Activated B cell treated with CpG ODN at 0.5 μM for 24 hours (primary cell): Measurements from ENCODE around the gene MAP2K3. TPM values are rescaled to one million over a fixed set of nuclear protein-coding genes. Genes with fewer than 3 reads are reported as not detected.
A peak's percentile ranks its signal among the peaks of the same experiment; 100 is the strongest.
"Not testable (repeated sequence)": the region's sequence is repeated elsewhere in the genome, so short reads cannot be mapped to it uniquely, and the experiment has no call there.

Source experiments
- ATAC-seq: fragments of 200-7000 bp; cut with Tn5 transposase; one replicate; pipeline ENCODE4 v1.10.0; 2021; ENCODE audit warnings: low read depth, mild to moderate bottlenecking, moderate library complexity
- CTCF ChIA-PET: fragments of 350-600 bp; sonication (Branson Sonifier 250); formaldehyde crosslinking; loops from one replicate; lab custom pipeline; 2021; ENCODE audit warnings: antibody characterized with exemption; lab: Charles Lee
- POLR2A ChIA-PET: fragments of 350-600 bp; sonication (Branson Sonifier 250); formaldehyde crosslinking; loops from one replicate; lab custom pipeline; 2021; ENCODE audit warnings: antibody characterized with exemption; lab: Charles Lee
- DNase-seq: peaks from one replicate; pipeline ENCODE4 v3.0.0; 2022
- H3K27ac Mint-ChIP-seq: one replicate; pipeline ENCODE4 v1.8.0; 2020; ENCODE audit warnings: mixed read lengths
- H3K27me3 Mint-ChIP-seq: one replicate; pipeline ENCODE4 v1.8.0; 2021; ENCODE audit warnings: mixed read lengths
- H3K36me3 Mint-ChIP-seq: one replicate; pipeline ENCODE4 v1.8.0; 2021; ENCODE audit warnings: low read depth, mixed read lengths
- H3K4me1 Mint-ChIP-seq: one replicate; pipeline ENCODE4 v1.8.0; 2021; ENCODE audit warnings: mixed read lengths
- H3K4me3 Mint-ChIP-seq: one replicate; pipeline ENCODE4 v1.8.0; 2020; ENCODE audit warnings: mild to moderate bottlenecking, mixed read lengths
- H3K9me3 Mint-ChIP-seq: one replicate; pipeline ENCODE4 v1.8.0; 2020; ENCODE audit warnings: mixed read lengths
- CTCF ChIP-seq: fragments of 200-600 bp; IDR thresholded peaks from one replicate; pipeline ENCODE4 v1.8.0; 2022; ENCODE audit warnings: antibody characterized with exemption, mild to moderate bottlenecking
- intact Hi-C: fragments of 100-400 bp; cut with micrococcal nuclease; formaldehyde crosslinking; loops from one replicate; pipeline ENCODE4 v1.15.1; 2024
- total RNA-seq: library from RNA; stranded (reverse); gene quantifications from 2 replicates; pipeline ENCODE4 v1.2.3, GENCODE V29; 2022

The MAP2K3 gene
- total RNA-seq, 1 donor from 2014 or later = 81.1 TPM

GRCh38 chr17:21327921-21328320, 43.4 kb downstream of the MAP2K3 start:
- intact Hi-C loops = loop anchor here (10.0 kb wide), 1 partner anchor 127 kb away; no protein-coding TSS in a partner anchor
- H3K27me3 Mint-ChIP-seq, H3K36me3 Mint-ChIP-seq, H3K27ac Mint-ChIP-seq, H3K9me3 Mint-ChIP-seq, CTCF ChIA-PET, H3K4me3 Mint-ChIP-seq, DNase-seq, POLR2A ChIA-PET: not testable (repeated sequence)
- peak; percentile 52 for ATAC-seq
- peaks cover 24% of the 10 kb centered on the region for H3K4me1 Mint-ChIP-seq

GRCh38 chr17:21328778-21329177, 44.3 kb downstream of the MAP2K3 start:
- CTCF ChIA-PET, H3K36me3 Mint-ChIP-seq, ATAC-seq, H3K9me3 Mint-ChIP-seq, H3K27me3 Mint-ChIP-seq, POLR2A ChIA-PET, DNase-seq, H3K27ac Mint-ChIP-seq, H3K4me3 Mint-ChIP-seq: not testable (repeated sequence)
- intact Hi-C loops = loop anchor here (10.0 kb wide), 1 partner anchor 126 kb away; no protein-coding TSS in a partner anchor
- peaks cover 16% of the 10 kb centered on the region for H3K4me1 Mint-ChIP-seq

- ATAC-seq = no peak
- peaks cover 14% of the 10 kb centered on the region for H3K4me1 Mint-ChIP-seq
- intact Hi-C loops = no loop called here
- no peak for TF ChIP-seq CTCF
- POLR2A ChIA-PET = no interaction called here
- no peaks in the 10 kb centered on the region for H3K36me3 Mint-ChIP-seq
- no peak for DNase-seq
- no peaks in the 10 kb centered on the region for H3K9me3 Mint-ChIP-seq
- H3K27me3 Mint-ChIP-seq = peaks cover under 1% of the 10 kb centered on the region
- CTCF ChIA-PET = no interaction called here
- no peak overlapping the region for H3K4me3 Mint-ChIP-seq
- no peak overlapping the region for H3K27ac Mint-ChIP-seq
These were observed 46.1 kb downstream of the MAP2K3 start for GRCh38 chr17:21330436-21331160.

DNA sequence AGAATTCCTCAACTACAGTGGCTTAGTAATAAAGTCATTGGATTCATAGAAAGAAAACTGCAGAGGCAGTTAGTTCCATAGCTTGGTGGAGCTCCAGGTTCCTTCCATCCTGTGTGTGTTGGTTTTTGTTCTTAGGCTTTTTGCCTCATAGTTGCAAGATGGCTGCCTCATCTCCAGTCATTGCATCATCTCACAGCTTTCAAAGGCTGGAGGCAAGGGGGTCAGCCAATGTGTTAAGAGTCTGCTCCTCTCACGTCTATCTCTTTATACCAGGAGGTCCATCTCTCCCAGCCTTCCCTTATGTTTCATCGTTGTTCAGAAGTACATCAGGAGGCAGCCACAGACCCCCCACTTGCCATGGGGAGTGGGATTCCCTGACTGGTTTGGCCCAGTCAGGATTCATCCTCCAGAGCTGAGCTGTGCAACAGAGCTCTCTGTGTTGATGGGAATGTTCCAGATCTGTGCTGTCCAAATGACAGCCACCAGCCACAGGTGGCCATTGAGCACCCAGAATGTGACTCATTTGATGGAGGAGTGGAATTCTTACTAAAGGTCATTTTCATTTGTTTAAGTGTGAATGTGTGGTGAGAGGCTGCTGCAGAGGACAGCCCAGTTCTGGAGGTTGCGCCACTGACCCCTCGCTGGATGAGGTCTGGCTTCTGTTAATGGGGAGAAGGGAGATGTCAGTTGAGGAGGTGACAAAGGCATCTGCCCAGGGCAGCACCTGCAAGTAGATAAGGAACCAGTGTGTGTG, 52.2 kb downstream of the MAP2K3 start:
- H3K27ac Mint-ChIP-seq, H3K4me1 Mint-ChIP-seq, CTCF ChIA-PET, H3K36me3 Mint-ChIP-seq, DNase-seq, intact Hi-C loops, H3K4me3 Mint-ChIP-seq, H3K9me3 Mint-ChIP-seq, H3K27me3 Mint-ChIP-seq, ATAC-seq: not testable (repeated sequence)
- POLR2A ChIA-PET = interaction anchor here (0.6 kb wide), 1 partner anchor 283 kb away, joined by 3 read pairs; no protein-coding TSS in a partner anchor

- H3K36me3 Mint-ChIP-seq, DNase-seq, ATAC-seq, POLR2A ChIA-PET, H3K27ac Mint-ChIP-seq, H3K4me3 Mint-ChIP-seq, CTCF ChIA-PET, H3K9me3 Mint-ChIP-seq, H3K27me3 Mint-ChIP-seq, intact Hi-C loops, H3K4me1 Mint-ChIP-seq: not testable (repeated sequence)
These were observed 53.6 kb downstream of the MAP2K3 start for GRCh38 chr17:21337981-21338625.

GRCh38 chr17:21339011-21339410, 54.5 kb downstream of the MAP2K3 start:
- ATAC-seq (no peak), DNase-seq (no peak)
- TF ChIP-seq CTCF = no peak
- ChIA-PET POLR2A (no interaction called here), CTCF (no interaction called here)
- Mint-ChIP-seq H3K27me3 (no peaks in the 10 kb centered on the region), H3K4me3 (no peak overlapping the region), H3K9me3 (no peaks in the 10 kb centered on the region), H3K27ac (no peak overlapping the region), H3K36me3 (no peaks in the 10 kb centered on the region), H3K4me1 (no peaks in the 10 kb centered on the region)
- intact Hi-C loops = no loop called here

GRCh38 chr17:21339571-21339970, 55.1 kb downstream of the MAP2K3 start:
- H3K27me3 Mint-ChIP-seq, H3K9me3 Mint-ChIP-seq, DNase-seq, H3K27ac Mint-ChIP-seq, H3K4me3 Mint-ChIP-seq, H3K4me1 Mint-ChIP-seq, H3K36me3 Mint-ChIP-seq, POLR2A ChIA-PET, intact Hi-C loops, CTCF ChIA-PET, ATAC-seq: not testable (repeated sequence)

DNA sequence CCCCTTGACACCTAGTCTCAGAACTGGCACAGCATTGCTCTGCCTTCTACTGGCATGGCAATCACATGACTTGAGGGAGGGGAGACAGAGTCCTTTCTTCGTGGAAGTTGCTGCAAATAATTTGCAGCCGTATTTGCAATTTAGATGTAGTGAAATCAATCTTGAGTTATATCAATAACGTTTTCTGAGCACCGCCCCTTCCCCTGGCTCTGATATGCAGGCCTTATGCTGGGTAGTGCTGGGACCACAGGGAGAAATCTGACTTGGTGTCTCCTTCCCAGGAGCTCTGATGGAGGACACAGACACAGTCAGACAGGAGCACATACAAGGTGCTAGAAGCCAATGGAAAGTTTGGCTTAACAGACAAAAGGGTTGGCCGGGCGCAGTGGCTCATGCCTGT, 55.9 kb downstream of the MAP2K3 start:
- H3K4me1 Mint-ChIP-seq, CTCF ChIA-PET, H3K4me3 Mint-ChIP-seq, DNase-seq, intact Hi-C loops, H3K27me3 Mint-ChIP-seq, POLR2A ChIA-PET, H3K36me3 Mint-ChIP-seq, H3K27ac Mint-ChIP-seq, H3K9me3 Mint-ChIP-seq, ATAC-seq: not testable (repeated sequence)

DNA sequence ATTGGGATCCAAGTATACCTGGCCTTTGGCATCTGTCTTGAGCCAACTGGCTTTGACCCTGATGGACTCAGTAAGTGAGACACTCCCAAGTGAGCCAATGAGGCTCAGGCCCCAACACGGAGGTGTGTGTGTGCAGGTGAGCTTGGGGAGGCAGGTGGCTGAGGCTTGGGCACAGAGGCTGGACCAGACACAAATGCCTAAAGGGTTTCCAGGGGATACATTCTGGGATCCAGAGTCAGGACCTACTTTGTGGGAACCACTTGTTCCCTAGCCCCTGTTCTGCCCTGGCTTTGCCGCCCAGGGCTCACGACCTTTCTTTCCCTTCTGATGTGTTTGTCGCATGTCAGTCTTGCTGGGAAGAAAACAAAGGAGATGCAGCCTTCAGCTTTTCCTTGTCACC, 56.8 kb downstream of the MAP2K3 start:
- H3K9me3 Mint-ChIP-seq, intact Hi-C loops, POLR2A ChIA-PET, DNase-seq, H3K36me3 Mint-ChIP-seq, H3K27ac Mint-ChIP-seq, CTCF ChIA-PET, H3K4me3 Mint-ChIP-seq, ATAC-seq, H3K4me1 Mint-ChIP-seq, H3K27me3 Mint-ChIP-seq: not testable (repeated sequence)
